HepG2 (cell line): ENCODE measurements around the gene DLEC1. TPM values are rescaled to one million over a fixed set of nuclear protein-coding genes. Genes with fewer than 3 reads are reported as not detected.

Source experiments
- ARNT ChIP-seq: fragments of 450-650 bp; IDR thresholded peaks from 2 replicates; pipeline ENCODE4 v1.6.1; 2017
- GATAD2A ChIP-seq: IDR thresholded peaks from 2 replicates; pipeline ENCODE4 v1.6.1; 2016
- HNF4A ChIP-seq: sonication (generic); formaldehyde crosslinking; IDR thresholded peaks from 2 replicates; pipeline ENCODE4 v1.4.0; 2020; ENCODE audit warnings: missing genetic modification reagents
- IRX3 ChIP-seq: sonication (generic); formaldehyde crosslinking; IDR thresholded peaks from 2 replicates; pipeline ENCODE4 v1.8.1; 2023; ENCODE audit warnings: mild to moderate bottlenecking, low read depth, missing genetic modification reagents, borderline replicate concordance
- KLF9 ChIP-seq: IDR thresholded peaks from 2 replicates; pipeline ENCODE4 v1.6.1; 2016; ENCODE audit warnings: low read depth
- LBX2 ChIP-seq: sonication (generic); formaldehyde crosslinking; IDR thresholded peaks from 2 replicates; pipeline ENCODE4 v1.5.0; 2020; ENCODE audit warnings: missing genetic modification reagents, mild to moderate bottlenecking, borderline replicate concordance
- MAFK ChIP-seq, 2 experiments: IDR thresholded peaks in 1 of 2; conservative IDR thresholded peaks in 1 of 2; 2 replicates each; pipeline ENCODE4 v1.6.1; 2011; ENCODE audit warnings: improper control_type of control experiment in 2 of 2, low read length in 2 of 2
- MLX ChIP-seq: IDR thresholded peaks from 2 replicates; pipeline ENCODE4 v1.6.1; 2016
- NCOA1 ChIP-seq: sonication (generic); formaldehyde crosslinking; IDR thresholded peaks from 2 replicates; pipeline ENCODE4 v1.9.0; 2021; ENCODE audit warnings: missing genetic modification reagents
- PCBP1 ChIP-seq: fragments of 200-400 bp; formaldehyde crosslinking; IDR thresholded peaks from 2 replicates; pipeline ENCODE4 v1.6.1; 2017; ENCODE audit warnings: mild to moderate bottlenecking, low read depth, low read length, borderline replicate concordance
- RBFOX2 ChIP-seq: fragments of 200-400 bp; formaldehyde crosslinking; IDR thresholded peaks from 2 replicates; pipeline ENCODE4 v1.6.1; 2017; ENCODE audit warnings: low read depth, mild to moderate bottlenecking, low read length
- REL ChIP-seq: sonication (generic); formaldehyde crosslinking; conservative IDR thresholded peaks from 2 replicates; pipeline ENCODE4 v1.8.0; 2022; ENCODE audit warnings: mild to moderate bottlenecking, missing genetic modification reagents, moderate library complexity
- SIN3A ChIP-seq: IDR thresholded peaks from 2 replicates; pipeline ENCODE4 v1.6.1; 2011; ENCODE audit warnings: low read depth, mild to moderate bottlenecking, control low read depth, low read length, borderline replicate concordance
- SNAPC5 ChIP-seq: sonication (generic); formaldehyde crosslinking; IDR thresholded peaks from 2 replicates; pipeline ENCODE4 v1.8.1; 2023; ENCODE audit warnings: mild to moderate bottlenecking, missing genetic modification reagents, borderline replicate concordance
- SP140L ChIP-seq: sonication (generic); formaldehyde crosslinking; IDR thresholded peaks from 2 replicates; pipeline ENCODE4 v1.4.0; 2020; ENCODE audit warnings: missing genetic modification reagents, borderline replicate concordance
- U2AF1 ChIP-seq: fragments of 200-400 bp; formaldehyde crosslinking; optimal IDR thresholded peaks from 2 replicates; pipeline ENCODE3; 2017; ENCODE audit warnings: mild to moderate bottlenecking, low read depth, low read length
- ZKSCAN5 ChIP-seq: sonication (generic); formaldehyde crosslinking; IDR thresholded peaks from 2 replicates; pipeline ENCODE4 v1.5.1; 2020; ENCODE audit warnings: mild to moderate bottlenecking, missing genetic modification reagents
- ZNF230 ChIP-seq: sonication (generic); formaldehyde crosslinking; IDR thresholded peaks from 2 replicates; pipeline ENCODE4 v1.4.0; 2020; ENCODE audit warnings: mild to moderate bottlenecking, missing genetic modification reagents
- ZNF24 ChIP-seq: fragments of 450-650 bp; IDR thresholded peaks from 2 replicates; pipeline ENCODE4 v1.6.1; 2017; ENCODE audit warnings: antibody characterized with exemption, mild to moderate bottlenecking
- ZNF354B ChIP-seq: sonication (generic); formaldehyde crosslinking; IDR thresholded peaks from 2 replicates; pipeline ENCODE4 v1.8.0; 2022; ENCODE audit warnings: mild to moderate bottlenecking, missing genetic modification reagents
- ZNF451 ChIP-seq: sonication (generic); formaldehyde crosslinking; IDR thresholded peaks from 2 replicates; pipeline ENCODE4 v1.5.0; 2020; ENCODE audit warnings: mild to moderate bottlenecking, missing genetic modification reagents
- ZNF598 ChIP-seq: sonication (generic); formaldehyde crosslinking; IDR thresholded peaks from 2 replicates; pipeline ENCODE4 v1.5.1; 2020; ENCODE audit warnings: mild to moderate bottlenecking, missing genetic modification reagents, borderline replicate concordance
- ZNF883 ChIP-seq: sonication (generic); formaldehyde crosslinking; IDR thresholded peaks from 2 replicates; pipeline ENCODE4 v1.5.1; 2020; ENCODE audit warnings: mild to moderate bottlenecking, missing genetic modification reagents; ENCODE audit errors: not compliant biosample characterization
- ZSCAN22 ChIP-seq: sonication (generic); formaldehyde crosslinking; IDR thresholded peaks from 2 replicates; pipeline ENCODE4 v1.4.0; 2020; ENCODE audit warnings: mild to moderate bottlenecking, missing genetic modification reagents
- polyA plus RNA-seq, 8 experiments: library from polyadenylated mRNA; depleted of rRNA in 3 of 8; stranded (reverse) in 7 of 8; unstranded in 1 of 8; fragments of >200 nt; fragmentation: Illumina TruSeq in 4 of 8; extraction: Trizol in 4 of 8; gene quantifications; 2 replicates each; pipeline versions ENCODE4 v1.2.1 to v1.2.3, GENCODE V29; 2011 to 2016; ENCODE audit warnings: low read depth in 4 of 8, missing spikeins in 1 of 8, mixed read lengths in 1 of 8; ENCODE audit not compliant: insufficient read depth in 1 of 8
- total RNA-seq, 5 experiments: library from RNA; depleted of rRNA; stranded (reverse); fragments of >200 nt; fragmentation: Illumina TruSeq; extraction: Trizol; gene quantifications; 2 replicates each; pipeline ENCODE4 v1.2.3, GENCODE V29; 2016; ENCODE audit warnings: low read depth in 1 of 5
- TF ChIP-seq, protein P1 (sequence below): sonication (generic); formaldehyde crosslinking; IDR thresholded peaks from 2 replicates; pipeline ENCODE4 v1.4.0; 2020; ENCODE audit warnings: missing genetic modification reagents
- TF ChIP-seq, protein P2 (sequence below): sonication (generic); formaldehyde crosslinking; IDR thresholded peaks from 2 replicates; pipeline ENCODE4 v1.5.0; 2020; ENCODE audit warnings: mild to moderate bottlenecking, missing genetic modification reagents

The DLEC1 gene
- total and polyA plus RNA-seq, 2 of the 13 experiments (the other 11 are each of a cell fraction or from before 2014, with no cell fraction given) = 0.09 TPM; not detected in 1

DNA sequence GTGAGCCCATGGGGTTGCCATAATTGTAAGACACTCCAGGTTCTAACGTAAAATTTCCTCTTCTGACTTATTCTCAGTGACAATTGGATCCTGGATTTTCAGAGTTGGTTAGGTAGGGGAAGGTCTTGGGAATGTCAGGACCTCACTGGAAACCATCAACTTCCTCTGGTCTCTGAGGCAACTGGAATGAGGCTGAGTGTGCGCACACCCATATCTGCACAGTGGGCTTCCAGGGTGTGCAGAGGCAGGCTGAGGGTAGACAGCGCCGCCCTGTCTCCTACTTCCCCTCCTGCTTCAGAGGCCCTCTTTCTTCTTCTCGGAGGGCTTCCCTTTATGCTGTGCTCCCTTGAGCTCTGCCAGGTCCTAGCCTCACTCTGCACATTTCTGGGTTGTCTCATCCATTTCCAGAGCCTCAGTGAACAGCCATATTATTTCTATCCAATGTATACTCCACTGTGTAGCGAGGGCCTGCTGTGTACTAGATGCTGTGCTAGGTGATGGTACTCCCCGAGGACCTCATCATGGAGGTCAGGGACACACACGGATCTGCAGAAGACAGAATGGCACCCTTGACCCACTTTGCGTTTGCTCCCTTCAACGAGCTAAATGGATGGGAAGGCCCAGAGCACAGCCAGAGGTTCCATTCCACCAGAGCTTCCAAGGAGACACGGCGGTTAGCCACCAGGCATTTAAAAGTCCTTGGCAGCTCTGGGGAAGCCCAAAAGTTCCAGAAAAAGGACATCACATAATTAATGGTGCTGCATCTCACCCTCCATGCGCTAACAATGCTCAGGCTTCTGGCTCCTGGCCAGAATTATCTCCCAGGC, 79.6 kb downstream of the DLEC1 start (continued):
- TF ChIP-seq ZNF883 (CRISPR knock-in tag) (no peak), ZNF598 (CRISPR knock-in tag) (no peak), ZSCAN22 (CRISPR knock-in tag) (no peak), KLF9 (CRISPR knock-in tag) (no peak), ZNF230 (CRISPR knock-in tag) (no peak), NCOA1 (no peak), SP140L (CRISPR knock-in tag) (no peak), U2AF1 (no peak), GATAD2A (CRISPR knock-in tag) (no peak), IRX3 (CRISPR knock-in tag) (no peak), RBFOX2 (peak; percentile 52; the same call in 1 of the 2 replicates), ZNF354B (no peak), MAFK (conservative IDR thresholded peaks at IDR 0.05 in 1 of 2, IDR thresholded peaks at IDR 0.05 in 1 of 2; ENCODE audit: low read length in 2 of 2) (no peak), HNF4A (no peak), LBX2 (CRISPR knock-in tag) (no peak), REL (no peak), SIN3A (no peak), ARNT (no peak), PCBP1 (no peak), MLX (CRISPR knock-in tag) (no peak), ZNF24 (no peak), ZNF451 (CRISPR knock-in tag) (0 out of 2 replicates have a peak, but pooled peaks have one; percentile 19), ZKSCAN5 (CRISPR knock-in tag) (no peak), SNAPC5 (peak; percentile 57; the same call in 1 of the 2 replicates)
- TF ChIP-seq, protein P1, sequence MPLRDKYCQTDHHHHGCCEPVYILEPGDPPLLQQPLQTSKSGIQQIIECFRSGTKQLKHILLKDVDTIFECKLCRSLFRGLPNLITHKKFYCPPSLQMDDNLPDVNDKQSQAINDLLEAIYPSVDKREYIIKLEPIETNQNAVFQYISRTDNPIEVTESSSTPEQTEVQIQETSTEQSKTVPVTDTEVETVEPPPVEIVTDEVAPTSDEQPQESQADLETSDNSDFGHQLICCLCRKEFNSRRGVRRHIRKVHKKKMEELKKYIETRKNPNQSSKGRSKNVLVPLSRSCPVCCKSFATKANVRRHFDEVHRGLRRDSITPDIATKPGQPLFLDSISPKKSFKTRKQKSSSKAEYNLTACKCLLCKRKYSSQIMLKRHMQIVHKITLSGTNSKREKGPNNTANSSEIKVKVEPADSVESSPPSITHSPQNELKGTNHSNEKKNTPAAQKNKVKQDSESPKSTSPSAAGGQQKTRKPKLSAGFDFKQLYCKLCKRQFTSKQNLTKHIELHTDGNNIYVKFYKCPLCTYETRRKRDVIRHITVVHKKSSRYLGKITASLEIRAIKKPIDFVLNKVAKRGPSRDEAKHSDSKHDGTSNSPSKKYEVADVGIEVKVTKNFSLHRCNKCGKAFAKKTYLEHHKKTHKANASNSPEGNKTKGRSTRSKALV (CRISPR knock-in tag) = no peak
- TF ChIP-seq, protein P2, sequence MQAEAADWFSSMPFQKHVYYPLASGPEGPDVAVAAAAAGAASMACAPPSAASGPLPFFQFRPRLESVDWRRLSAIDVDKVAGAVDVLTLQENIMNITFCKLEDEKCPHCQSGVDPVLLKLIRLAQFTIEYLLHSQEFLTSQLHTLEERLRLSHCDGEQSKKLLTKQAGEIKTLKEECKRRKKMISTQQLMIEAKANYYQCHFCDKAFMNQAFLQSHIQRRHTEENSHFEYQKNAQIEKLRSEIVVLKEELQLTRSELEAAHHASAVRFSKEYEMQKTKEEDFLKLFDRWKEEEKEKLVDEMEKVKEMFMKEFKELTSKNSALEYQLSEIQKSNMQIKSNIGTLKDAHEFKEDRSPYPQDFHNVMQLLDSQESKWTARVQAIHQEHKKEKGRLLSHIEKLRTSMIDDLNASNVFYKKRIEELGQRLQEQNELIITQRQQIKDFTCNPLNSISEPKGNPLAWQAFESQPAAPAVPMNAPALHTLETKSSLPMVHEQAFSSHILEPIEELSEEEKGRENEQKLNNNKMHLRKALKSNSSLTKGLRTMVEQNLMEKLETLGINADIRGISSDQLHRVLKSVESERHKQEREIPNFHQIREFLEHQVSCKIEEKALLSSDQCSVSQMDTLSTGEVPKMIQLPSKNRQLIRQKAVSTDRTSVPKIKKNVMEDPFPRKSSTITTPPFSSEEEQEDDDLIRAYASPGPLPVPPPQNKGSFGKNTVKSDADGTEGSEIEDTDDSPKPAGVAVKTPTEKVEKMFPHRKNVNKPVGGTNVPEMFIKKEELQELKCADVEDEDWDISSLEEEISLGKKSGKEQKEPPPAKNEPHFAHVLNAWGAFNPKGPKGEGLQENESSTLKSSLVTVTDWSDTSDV (CRISPR knock-in tag) = no peak
